IMR-90 (cell line): ENCODE data around the gene PPP1R8.
"Not testable (repeated sequence)": the region's sequence is repeated elsewhere in the genome, so short reads cannot be mapped to it uniquely, and the experiment has no call there.

Experiments used
- BHLHE40 ChIP-seq: fragments of 150-350 bp; IDR thresholded peaks from 2 replicates; pipeline ENCODE4 v1.6.1; 2016; ENCODE audit warnings: mild to moderate bottlenecking, low read depth, low read length
- CEBPB ChIP-seq: IDR thresholded peaks from 2 replicates; pipeline ENCODE4 v1.6.1; 2012; ENCODE audit warnings: low read depth, low read length, improper control_type of control experiment
- CHD1 ChIP-seq: IDR thresholded peaks from 2 replicates; pipeline ENCODE4 v1.6.1; 2012; ENCODE audit warnings: low read depth, low read length, improper control_type of control experiment
- MAFK ChIP-seq: IDR thresholded peaks from 2 replicates; pipeline ENCODE4 v1.6.1; 2012; ENCODE audit warnings: low read depth, low read length, improper control_type of control experiment
- MXI1 ChIP-seq: IDR thresholded peaks from 2 replicates; pipeline ENCODE4 v1.6.1; 2012; ENCODE audit warnings: low read depth, mild to moderate bottlenecking, low read length, moderate library complexity, borderline replicate concordance
- POLR2A ChIP-seq: IDR thresholded peaks from 2 replicates; pipeline ENCODE4 v1.6.1; 2012; ENCODE audit warnings: mild to moderate bottlenecking, low read depth, low read length
- RAD21 ChIP-seq: IDR thresholded peaks from 2 replicates; pipeline ENCODE4 v1.6.1; 2012; ENCODE audit warnings: low read length, improper control_type of control experiment
- RCOR1 ChIP-seq: IDR thresholded peaks from 2 replicates; pipeline ENCODE4 v1.6.1; 2012; ENCODE audit warnings: mild to moderate bottlenecking, low read length, improper control_type of control experiment; ENCODE audit not compliant: insufficient replicate concordance
- RFX5 ChIP-seq: IDR thresholded peaks from 2 replicates; pipeline ENCODE4 v1.8.0; 2012; ENCODE audit warnings: low read depth, mild to moderate bottlenecking, low read length, moderate library complexity
- SMC3 ChIP-seq: fragments of 150-350 bp; IDR thresholded peaks from 2 replicates; pipeline ENCODE4 v1.6.1; 2016; ENCODE audit warnings: low read depth, mild to moderate bottlenecking, antibody characterized with exemption, low read length, moderate library complexity
- TF ChIP-seq, protein P1 (sequence below): conservative IDR thresholded peaks from 2 replicates; pipeline ENCODE4 v1.5.1; 2012; ENCODE audit warnings: mild to moderate bottlenecking, low read depth, low read length, improper control_type of control experiment
- TF ChIP-seq, protein P2 (sequence below): fragments of 150-350 bp; IDR thresholded peaks from 2 replicates; pipeline ENCODE4 v1.6.1; 2017; ENCODE audit warnings: mild to moderate bottlenecking, antibody characterized with exemption, low read length, low read depth
- TF ChIP-seq, protein P3 (sequence below): fragments of 150-350 bp; IDR thresholded peaks from 2 replicates; pipeline ENCODE4 v1.6.1; 2016; ENCODE audit warnings: low read depth, mild to moderate bottlenecking, low read length, moderate library complexity, borderline replicate concordance

DNA sequence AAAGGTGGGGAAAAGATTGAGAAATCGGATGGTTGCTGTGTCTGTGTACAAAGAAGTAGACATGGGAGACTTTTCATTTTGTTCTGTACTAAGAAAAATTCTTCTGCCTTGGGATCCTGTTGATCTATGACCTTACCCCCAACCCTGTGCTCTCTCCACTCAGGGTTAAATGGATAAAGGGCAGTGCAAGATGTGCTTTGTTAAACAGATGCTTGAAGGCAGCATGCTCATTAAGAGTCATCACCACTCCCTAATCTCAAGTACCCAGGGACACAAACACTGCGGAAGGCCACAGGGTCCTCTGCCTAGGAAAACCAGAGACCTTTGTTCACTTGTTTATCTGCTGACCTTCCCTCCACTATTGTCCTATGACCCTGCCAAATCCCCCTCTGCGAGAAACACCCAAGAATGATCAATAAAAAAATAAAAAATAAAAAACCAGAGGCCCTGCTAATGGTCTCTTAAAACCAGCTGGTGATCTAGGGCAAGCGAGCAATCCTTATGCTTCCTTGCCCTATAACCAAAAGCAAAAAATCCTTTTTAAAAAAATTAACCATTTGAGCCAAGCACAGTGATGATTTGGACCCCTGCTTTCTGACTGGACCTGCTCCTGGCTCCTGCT is 1.1 kb upstream of the PPP1R8 start:
- TF ChIP-seq, protein P1, sequence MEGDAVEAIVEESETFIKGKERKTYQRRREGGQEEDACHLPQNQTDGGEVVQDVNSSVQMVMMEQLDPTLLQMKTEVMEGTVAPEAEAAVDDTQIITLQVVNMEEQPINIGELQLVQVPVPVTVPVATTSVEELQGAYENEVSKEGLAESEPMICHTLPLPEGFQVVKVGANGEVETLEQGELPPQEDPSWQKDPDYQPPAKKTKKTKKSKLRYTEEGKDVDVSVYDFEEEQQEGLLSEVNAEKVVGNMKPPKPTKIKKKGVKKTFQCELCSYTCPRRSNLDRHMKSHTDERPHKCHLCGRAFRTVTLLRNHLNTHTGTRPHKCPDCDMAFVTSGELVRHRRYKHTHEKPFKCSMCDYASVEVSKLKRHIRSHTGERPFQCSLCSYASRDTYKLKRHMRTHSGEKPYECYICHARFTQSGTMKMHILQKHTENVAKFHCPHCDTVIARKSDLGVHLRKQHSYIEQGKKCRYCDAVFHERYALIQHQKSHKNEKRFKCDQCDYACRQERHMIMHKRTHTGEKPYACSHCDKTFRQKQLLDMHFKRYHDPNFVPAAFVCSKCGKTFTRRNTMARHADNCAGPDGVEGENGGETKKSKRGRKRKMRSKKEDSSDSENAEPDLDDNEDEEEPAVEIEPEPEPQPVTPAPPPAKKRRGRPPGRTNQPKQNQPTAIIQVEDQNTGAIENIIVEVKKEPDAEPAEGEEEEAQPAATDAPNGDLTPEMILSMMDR = not testable (repeated sequence)
- TF ChIP-seq RFX5, RCOR1, POLR2A, BHLHE40, RAD21, MXI1, CEBPB, CHD1, MAFK, SMC3: not testable (repeated sequence)
- TF ChIP-seq, protein P2, sequence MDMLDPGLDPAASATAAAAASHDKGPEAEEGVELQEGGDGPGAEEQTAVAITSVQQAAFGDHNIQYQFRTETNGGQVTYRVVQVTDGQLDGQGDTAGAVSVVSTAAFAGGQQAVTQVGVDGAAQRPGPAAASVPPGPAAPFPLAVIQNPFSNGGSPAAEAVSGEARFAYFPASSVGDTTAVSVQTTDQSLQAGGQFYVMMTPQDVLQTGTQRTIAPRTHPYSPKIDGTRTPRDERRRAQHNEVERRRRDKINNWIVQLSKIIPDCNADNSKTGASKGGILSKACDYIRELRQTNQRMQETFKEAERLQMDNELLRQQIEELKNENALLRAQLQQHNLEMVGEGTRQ = not testable (repeated sequence)
- TF ChIP-seq, protein P3, sequence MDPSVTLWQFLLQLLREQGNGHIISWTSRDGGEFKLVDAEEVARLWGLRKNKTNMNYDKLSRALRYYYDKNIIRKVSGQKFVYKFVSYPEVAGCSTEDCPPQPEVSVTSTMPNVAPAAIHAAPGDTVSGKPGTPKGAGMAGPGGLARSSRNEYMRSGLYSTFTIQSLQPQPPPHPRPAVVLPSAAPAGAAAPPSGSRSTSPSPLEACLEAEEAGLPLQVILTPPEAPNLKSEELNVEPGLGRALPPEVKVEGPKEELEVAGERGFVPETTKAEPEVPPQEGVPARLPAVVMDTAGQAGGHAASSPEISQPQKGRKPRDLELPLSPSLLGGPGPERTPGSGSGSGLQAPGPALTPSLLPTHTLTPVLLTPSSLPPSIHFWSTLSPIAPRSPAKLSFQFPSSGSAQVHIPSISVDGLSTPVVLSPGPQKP = not testable (repeated sequence)
